Neural crest cell (in vitro differentiated cells): ENCODE data around the gene GLS. TPM values are rescaled to one million over a fixed set of nuclear protein-coding genes. Genes with fewer than 3 reads are reported as not detected.

Experiments used
- DNase-seq: peaks from one replicate; pipeline ENCODE4 v3.0.0; 2021; ENCODE audit warnings: low read depth, mixed read lengths, low spot score
- H3K27ac Mint-ChIP-seq: one replicate; pipeline ENCODE4 v1.8.0; 2021; ENCODE audit warnings: mild to moderate bottlenecking, mixed read lengths; ENCODE audit not compliant: unreplicated experiment
- H3K27me3 Mint-ChIP-seq: 2 replicates; pipeline ENCODE4 v1.8.0; 2021; ENCODE audit warnings: low read depth, mild to moderate bottlenecking, mixed read lengths
- H3K36me3 Mint-ChIP-seq: 2 replicates; pipeline ENCODE4 v1.8.0; 2021; ENCODE audit warnings: low read depth, mild to moderate bottlenecking, mixed read lengths
- H3K4me1 Mint-ChIP-seq: 2 replicates; pipeline ENCODE4 v1.8.0; 2021; ENCODE audit warnings: mixed read lengths
- H3K4me3 Mint-ChIP-seq: one replicate; pipeline ENCODE4 v1.8.0; 2021; ENCODE audit warnings: mild to moderate bottlenecking, mixed read lengths
- H3K9me3 Mint-ChIP-seq: 2 replicates; pipeline ENCODE4 v1.8.0; 2021; ENCODE audit warnings: mixed read lengths
- CTCF ChIP-seq: fragments of 200-600 bp; sonication (generic); conservative IDR thresholded peaks from 2 replicates; pipeline ENCODE4 v1.5.0; 2021; ENCODE audit warnings: antibody characterized with exemption, mild to moderate bottlenecking
- total RNA-seq: library from RNA; stranded (reverse); gene quantifications from 2 replicates; pipeline ENCODE4 v1.2.1, GENCODE V29; 2021

The GLS gene
- total RNA-seq, 1 donor from 2014 or later = 85.6 TPM

- Mint-ChIP-seq H3K4me3 (no peak overlapping the region), H3K27me3 (no peaks in the 10 kb centered on the region), H3K9me3 (no peaks in the 10 kb centered on the region), H3K4me1 (no peaks in the 10 kb centered on the region), H3K27ac (no peak overlapping the region), H3K36me3 (no peaks in the 10 kb centered on the region)
- no peak for DNase-seq
- TF ChIP-seq CTCF = no peak
Measured at GRCh38 chr2:190947141-190947540, 66.5 kb downstream of the GLS start.

- Mint-ChIP-seq H3K36me3 (no peaks in the 10 kb centered on the region), H3K27ac (no peak overlapping the region), H3K9me3 (no peaks in the 10 kb centered on the region), H3K4me3 (no peak overlapping the region), H3K27me3 (no peaks in the 10 kb centered on the region), H3K4me1 (no peaks in the 10 kb centered on the region)
- TF ChIP-seq CTCF = no peak
- no peak for DNase-seq
Measured at GRCh38 chr2:190947711-190948251, 67.2 kb downstream of the GLS start.

- Mint-ChIP-seq H3K27me3 (no peaks in the 10 kb centered on the region), H3K36me3 (no peaks in the 10 kb centered on the region), H3K4me1 (no peaks in the 10 kb centered on the region), H3K27ac (no peak overlapping the region), H3K4me3 (no peak overlapping the region), H3K9me3 (no peaks in the 10 kb centered on the region)
- no peak for TF ChIP-seq CTCF
- no peak for DNase-seq
Measured at GRCh38 chr2:190948671-190949070, 68.0 kb downstream of the GLS start.

- Mint-ChIP-seq H3K27ac (no peak overlapping the region), H3K9me3 (no peaks in the 10 kb centered on the region), H3K27me3 (no peaks in the 10 kb centered on the region), H3K4me1 (no peaks in the 10 kb centered on the region), H3K4me3 (no peak overlapping the region), H3K36me3 (no peaks in the 10 kb centered on the region)
- no peak for DNase-seq
- TF ChIP-seq CTCF = no peak
Measured at GRCh38 chr2:190950566-190950991, 70.0 kb downstream of the GLS start.

- TF ChIP-seq CTCF = no peak
- no peak overlapping the region for H3K4me3 Mint-ChIP-seq
- peaks cover 7% of the 10 kb centered on the region for H3K9me3 Mint-ChIP-seq
- H3K4me1 Mint-ChIP-seq = no peaks in the 10 kb centered on the region
- H3K27ac Mint-ChIP-seq = no peak overlapping the region
- H3K36me3 Mint-ChIP-seq = peaks cover 10% of the 10 kb centered on the region
- no peaks in the 10 kb centered on the region for H3K27me3 Mint-ChIP-seq
- DNase-seq = no peak
Measured at GRCh38 chr2:190953257-190953656, 72.6 kb downstream of the GLS start.
